Kidney capillary endothelial cell (primary cell): ENCODE data around the gene CABP7.

Source experiments
- DNase-seq: peaks from one replicate; pipeline ENCODE4 v3.0.0-alpha.2; 2018; ENCODE audit warnings: low spot score

Gene CABP7

GRCh38 chr22:29773233-29773632 is 53.4 kb downstream of the CABP7 start:
- no peak for DNase-seq

GRCh38 chr22:29780220-29780619 is 60.4 kb downstream of the CABP7 start:
- no peak for DNase-seq

DNA sequence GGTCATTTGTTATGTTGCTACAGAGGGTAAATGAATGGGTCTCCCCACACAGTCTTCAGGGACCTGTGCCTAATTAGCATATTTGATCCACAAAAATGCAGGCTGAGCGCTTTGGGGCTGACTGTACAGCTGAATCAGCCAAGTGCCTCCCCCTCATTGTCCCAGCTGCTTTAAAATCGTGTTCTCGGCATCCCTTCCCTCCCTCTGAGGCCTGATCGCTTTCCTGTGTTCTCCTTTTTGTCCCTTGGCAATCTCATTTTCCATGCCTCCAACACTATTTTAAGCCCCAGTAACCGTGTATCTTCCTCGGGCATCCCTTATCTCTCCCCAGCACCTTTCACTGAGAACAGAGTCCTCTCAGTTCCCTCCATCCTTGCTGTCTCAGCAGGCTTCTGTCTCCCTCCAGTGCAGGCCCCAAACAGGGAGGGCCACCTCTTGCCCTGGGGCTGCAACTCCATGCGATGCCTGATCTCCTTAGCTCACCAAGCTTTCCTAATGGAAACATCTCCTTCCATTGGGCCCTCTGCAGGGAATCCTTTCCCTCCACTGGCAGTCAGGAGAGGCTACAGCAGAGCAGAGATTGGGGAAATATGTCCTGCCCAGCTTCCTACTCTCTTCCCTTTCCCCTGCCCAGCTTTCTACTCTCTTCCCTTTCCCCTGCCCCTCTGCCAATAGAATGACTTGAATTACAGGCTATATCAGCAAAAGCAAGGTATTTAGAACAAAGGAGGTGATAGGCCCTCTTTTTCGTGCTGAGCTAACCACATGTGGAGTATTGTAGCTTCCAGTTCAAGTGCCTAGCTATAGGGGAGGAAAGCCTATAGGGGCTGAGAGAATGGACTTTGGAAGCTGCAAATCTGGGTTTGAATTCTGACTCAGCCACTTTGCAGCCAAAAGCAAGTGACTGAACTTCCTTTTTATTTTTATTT is 61.2 kb downstream of the CABP7 start:
- DNase-seq, result no peak
